Uterus (tissue), 4 donors: Measurements from ENCODE around the gene IRF2BP1. TPM values are rescaled to one million over a fixed set of nuclear protein-coding genes. Genes with fewer than 3 reads are reported as not detected.
"Not testable (repeated sequence)": the region's sequence is repeated elsewhere in the genome, so short reads cannot be mapped to it uniquely, and the experiment has no call there.

ENCODE experiments used
- DNase-seq, 2 donors: peaks; one replicate each; pipeline ENCODE4 v3.0.0-alpha.2; 2019 to 2020
- H3K27ac ChIP-seq, 2 donors: fragments of 200-600 bp; sonication (generic); 1 replicate in 1 of 2; 2 replicates in 1 of 2; pipeline ENCODE4 v1.5.1; 2016 to 2018
- H3K27me3 ChIP-seq, 2 donors: fragments of 200-600 bp; sonication (generic); one replicate each; pipeline ENCODE4 v1.5.1; 2018 to 2019; ENCODE audit warnings: control low read depth in 1 of 2
- H3K36me3 ChIP-seq, 2 donors: fragments of 200-600 bp; sonication (generic); one replicate each; pipeline ENCODE4 v1.5.1; 2019; ENCODE audit warnings: control low read depth in 1 of 2
- H3K4me1 ChIP-seq, 2 donors: fragments of 200-600 bp; sonication (generic); one replicate each; pipeline ENCODE4 v1.5.1; 2018 to 2019; ENCODE audit warnings: control low read depth in 1 of 2
- H3K4me3 ChIP-seq, 2 donors: fragments of 200-600 bp; sonication (generic); 1 replicate in 1 of 2; 2 replicates in 1 of 2; pipeline ENCODE4 v1.5.1; 2018 to 2019; ENCODE audit warnings: mild to moderate bottlenecking in 1 of 2
- H3K9me3 ChIP-seq, 2 donors: fragments of 200-600 bp; sonication (generic); one replicate each; pipeline ENCODE4 v1.5.1; 2019; ENCODE audit warnings: control low read depth in 1 of 2
- CTCF ChIP-seq, 4 experiments: fragments of 200-600 bp in 2 of 4; fragments of 450-650 bp in 2 of 4; sonication (generic) in 2 of 4; IDR thresholded peaks; one replicate each; pipeline ENCODE4 v1.5.1; 2016 to 2019; ENCODE audit warnings: antibody characterized with exemption in 4 of 4, mild to moderate bottlenecking in 2 of 4, moderate library complexity in 1 of 4
- POLR2A ChIP-seq, 2 donors: fragments of 450-650 bp; IDR thresholded peaks; one replicate each; pipeline ENCODE4 v1.6.1; 2016; ENCODE audit warnings: antibody characterized with exemption in 2 of 2, mild to moderate bottlenecking in 1 of 2, moderate library complexity in 1 of 2
- intact Hi-C: fragments of 100-400 bp; cut with DNase I; formaldehyde crosslinking; loops from one replicate; pipeline ENCODE4 v1.15.1; 2023; ENCODE audit warnings: low total_unique reads
- total RNA-seq, 4 donors: library from RNA; depleted of rRNA in 3 of 4; stranded (reverse); fragments of >200 nt in 3 of 4; gene quantifications; one replicate each; pipeline versions ENCODE4 v1.1.0 to v1.2.4, GENCODE V29; 2014 to 2023
- donor health status: DM: yes; HTN: yes; CAD: no.

Gene IRF2BP1
- total RNA-seq, 4 donors from 2014 or later: 8.2 to 38.4 (median 23.3) TPM

- intact Hi-C loops: no loop called here
- Histone ChIP-seq H3K9me3 (no peaks in the 10 kb centered on the region), H3K36me3 (no peaks in the 10 kb centered on the region), H3K4me3 (no peak overlapping the region), H3K27ac (no peak overlapping the region), H3K4me1 (no peaks in the 10 kb centered on the region), H3K27me3 (no peaks in the 10 kb centered on the region)
- no peak for DNase-seq
- TF ChIP-seq CTCF (IDR thresholded peaks at IDR 0.05): no peak
- no peak for TF ChIP-seq POLR2A (IDR thresholded peaks at IDR 0.05)
Observed at GRCh38 chr19:45870798-45871197, 15.1 kb downstream of the IRF2BP1 start.

- H3K4me3 ChIP-seq, DNase-seq, H3K27ac ChIP-seq, H3K36me3 ChIP-seq, H3K27me3 ChIP-seq, H3K9me3 ChIP-seq, intact Hi-C loops, H3K4me1 ChIP-seq: not testable (repeated sequence)
Observed at GRCh38 chr19:45867241-45867640, 18.7 kb downstream of the IRF2BP1 start.

GRCh38 chr19:45866400-45867176, 19.4 kb downstream of the IRF2BP1 start:
- Histone ChIP-seq H3K36me3 (no peaks in the 10 kb centered on the region), H3K9me3 (no peaks in the 10 kb centered on the region), H3K4me1 (peaks cover 0 to 7% of the 10 kb centered on the region in 2 donors), H3K27ac (no peak overlapping the region), H3K27me3 (peaks cover 7 to 9% of the 10 kb centered on the region in 2 donors), H3K4me3 (no peak overlapping the region)
- TF ChIP-seq CTCF (IDR thresholded peaks at IDR 0.05) (no peak), POLR2A (IDR thresholded peaks at IDR 0.05) (no peak)
- DNase-seq: no peak
- intact Hi-C loops: no loop called here

GRCh38 chr19:45865269-45865948, 20.5 kb downstream of the IRF2BP1 start:
- Histone ChIP-seq H3K36me3 (no peaks in the 10 kb centered on the region), H3K4me3 (no peak overlapping the region), H3K27me3 (peaks cover 7 to 9% of the 10 kb centered on the region in 2 donors), H3K9me3 (no peaks in the 10 kb centered on the region), H3K4me1 (peaks cover 0 to 11% of the 10 kb centered on the region in 2 donors), H3K27ac (no peak overlapping the region)
- TF ChIP-seq CTCF (IDR thresholded peaks at IDR 0.05) (no peak), POLR2A (IDR thresholded peaks at IDR 0.05) (no peak)
- DNase-seq: no peak
- intact Hi-C loops: no loop called here

- Histone ChIP-seq H3K36me3 (no peaks in the 10 kb centered on the region), H3K27me3 (peaks cover 7 to 9% of the 10 kb centered on the region in 2 donors), H3K27ac (no peak overlapping the region), H3K9me3 (no peaks in the 10 kb centered on the region), H3K4me3 (peak overlapping the region in 1 of 2 donors; percentile 25), H3K4me1 (peaks cover 0 to 11% of the 10 kb centered on the region in 2 donors)
- DNase-seq: no peak
- TF ChIP-seq CTCF (IDR thresholded peaks at IDR 0.05): no peak
- no peak for TF ChIP-seq POLR2A (IDR thresholded peaks at IDR 0.05)
- intact Hi-C loops: no loop called here
Observed at GRCh38 chr19:45864629-45865082, 21.3 kb downstream of the IRF2BP1 start.
